Hepatocyte (in vitro differentiated cells): ENCODE data around the gene PHLDA3.

ENCODE experiments used
- EZH2 ChIP-seq: fragments of 200-600 bp; sonication (generic); IDR thresholded peaks from 2 replicates; pipeline ENCODE4 v1.6.1; 2016; ENCODE audit warnings: antibody characterized with exemption, mild to moderate bottlenecking, borderline replicate concordance
- TF ChIP-seq, protein P1 (sequence below): fragments of 200-600 bp; sonication (generic); IDR thresholded peaks from 2 replicates; pipeline ENCODE4 v1.5.1; 2016; ENCODE audit warnings: antibody characterized with exemption, mild to moderate bottlenecking; ENCODE audit not compliant: poor library complexity

GRCh38 chr1:201518071-201518470, 49.1 kb upstream of the PHLDA3 start:
- TF ChIP-seq, protein P1, sequence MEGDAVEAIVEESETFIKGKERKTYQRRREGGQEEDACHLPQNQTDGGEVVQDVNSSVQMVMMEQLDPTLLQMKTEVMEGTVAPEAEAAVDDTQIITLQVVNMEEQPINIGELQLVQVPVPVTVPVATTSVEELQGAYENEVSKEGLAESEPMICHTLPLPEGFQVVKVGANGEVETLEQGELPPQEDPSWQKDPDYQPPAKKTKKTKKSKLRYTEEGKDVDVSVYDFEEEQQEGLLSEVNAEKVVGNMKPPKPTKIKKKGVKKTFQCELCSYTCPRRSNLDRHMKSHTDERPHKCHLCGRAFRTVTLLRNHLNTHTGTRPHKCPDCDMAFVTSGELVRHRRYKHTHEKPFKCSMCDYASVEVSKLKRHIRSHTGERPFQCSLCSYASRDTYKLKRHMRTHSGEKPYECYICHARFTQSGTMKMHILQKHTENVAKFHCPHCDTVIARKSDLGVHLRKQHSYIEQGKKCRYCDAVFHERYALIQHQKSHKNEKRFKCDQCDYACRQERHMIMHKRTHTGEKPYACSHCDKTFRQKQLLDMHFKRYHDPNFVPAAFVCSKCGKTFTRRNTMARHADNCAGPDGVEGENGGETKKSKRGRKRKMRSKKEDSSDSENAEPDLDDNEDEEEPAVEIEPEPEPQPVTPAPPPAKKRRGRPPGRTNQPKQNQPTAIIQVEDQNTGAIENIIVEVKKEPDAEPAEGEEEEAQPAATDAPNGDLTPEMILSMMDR, result no peak
- TF ChIP-seq EZH2, result no peak
